Activated CD4-positive, CD25-positive, alpha-beta regulatory T cell treated with anti-CD3 and anti-CD28 coated beads, Interleukin-2, amount 50 U/mL, for 24 hours (primary cell): ENCODE results near the gene CFAP119.
A peak's percentile ranks its signal among the peaks of the same experiment; 100 is the strongest.
"Not testable (repeated sequence)": the region's sequence is repeated elsewhere in the genome, so short reads cannot be mapped to it uniquely, and the experiment has no call there.

Experiments used
- ATAC-seq, 2 donors: fragments of 150-1000 bp; cut with Tn5 transposase; one replicate each; pipeline ENCODE4 v1.10.0; 2021; ENCODE audit warnings: mild to moderate bottlenecking in 1 of 2, moderate library complexity in 1 of 2

CFAP119 gene

DNA sequence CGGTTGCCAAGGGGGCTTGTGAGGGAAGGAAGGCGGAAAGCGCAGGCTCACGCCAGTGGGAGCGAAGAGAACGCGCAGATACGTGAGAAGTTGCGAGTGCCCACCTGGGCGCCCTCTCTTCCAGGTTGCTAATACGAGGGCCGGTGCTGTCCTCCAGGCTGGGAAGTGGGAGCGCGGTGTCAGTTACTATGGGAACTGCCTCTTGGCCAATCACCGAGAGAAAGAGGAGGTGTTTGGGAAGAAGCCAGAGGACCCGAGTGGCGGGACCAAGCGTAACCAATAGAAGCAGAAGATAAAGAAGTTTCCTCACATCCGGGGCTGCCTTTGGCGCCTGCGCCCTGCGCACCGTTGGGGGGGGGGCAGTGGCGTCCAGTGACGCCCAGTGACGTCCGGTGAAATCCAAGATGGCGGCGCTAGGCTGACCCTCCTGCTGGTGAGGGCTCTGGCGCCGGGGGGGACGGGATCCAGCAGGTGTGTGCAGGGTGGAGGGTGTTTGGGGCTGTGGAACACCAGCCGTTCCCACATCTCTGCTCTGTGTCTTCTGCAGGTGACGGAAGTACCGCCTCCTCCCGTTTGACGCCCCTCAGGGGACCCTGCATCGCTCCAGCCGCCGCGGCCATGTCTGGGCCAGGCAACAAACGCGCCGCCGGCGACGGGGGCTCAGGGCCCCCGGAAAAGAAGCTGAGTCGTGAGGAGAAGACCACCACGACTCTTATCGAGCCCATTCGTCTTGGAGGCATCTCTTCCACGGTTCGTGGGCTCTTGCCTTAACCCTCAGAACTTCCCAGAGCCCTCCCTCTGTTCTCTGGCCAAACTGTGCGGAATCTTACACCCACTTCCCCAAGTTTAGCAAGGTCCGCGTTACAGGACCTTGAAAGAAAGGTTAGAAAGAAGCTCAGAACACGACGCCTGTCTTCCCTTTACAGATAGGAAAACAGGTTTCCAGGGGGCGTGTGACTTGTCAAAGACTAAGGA is at the start of gene CFAP119, which contains the start of gene RNF40:
Gene CFAP119 (minus strand): TSS at position 135 of the 975 bp plus-strand sequence. CDS start 314 bp downstream, outside the sequence.
Gene RNF40 (plus strand): TSS at position 395 of the 975 bp plus-strand sequence. CDS start 224 bp downstream, at position 619.
- ATAC-seq = peak; percentile 95

GRCh38 chr16:30809675-30810074 is 47.8 kb upstream of the CFAP119 start:
- not testable (repeated sequence) for ATAC-seq

DNA sequence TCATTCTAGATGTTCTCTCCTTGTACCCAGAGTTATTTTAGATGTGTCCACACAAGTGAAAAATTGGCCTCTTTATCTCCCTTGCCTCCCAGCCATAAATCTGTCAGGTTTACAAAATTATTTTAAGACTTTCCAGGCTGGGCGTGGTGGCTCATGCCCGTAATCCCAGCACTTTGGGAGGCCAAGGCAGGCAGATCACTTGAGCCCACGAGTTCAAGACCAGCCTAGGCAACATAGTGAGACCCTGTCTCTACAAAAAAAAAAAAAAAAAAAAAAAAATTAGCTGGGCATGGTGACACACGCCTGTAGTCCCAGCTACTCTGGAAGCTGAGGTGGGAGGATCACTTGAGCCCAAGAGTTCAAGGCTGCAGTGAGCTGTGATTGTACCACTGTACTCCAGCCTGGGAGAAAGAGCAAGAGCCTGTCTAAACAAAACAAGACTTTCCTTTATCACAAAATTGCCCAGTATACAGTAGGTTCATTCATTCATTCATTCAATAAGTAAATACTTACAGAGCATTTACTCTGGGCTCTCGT is 47.1 kb upstream of the CFAP119 start:
- ATAC-seq = not testable (repeated sequence)

GRCh38 chr16:30808146-30808545 is 46.3 kb upstream of the CFAP119 start:
- ATAC-seq = no peak

DNA sequence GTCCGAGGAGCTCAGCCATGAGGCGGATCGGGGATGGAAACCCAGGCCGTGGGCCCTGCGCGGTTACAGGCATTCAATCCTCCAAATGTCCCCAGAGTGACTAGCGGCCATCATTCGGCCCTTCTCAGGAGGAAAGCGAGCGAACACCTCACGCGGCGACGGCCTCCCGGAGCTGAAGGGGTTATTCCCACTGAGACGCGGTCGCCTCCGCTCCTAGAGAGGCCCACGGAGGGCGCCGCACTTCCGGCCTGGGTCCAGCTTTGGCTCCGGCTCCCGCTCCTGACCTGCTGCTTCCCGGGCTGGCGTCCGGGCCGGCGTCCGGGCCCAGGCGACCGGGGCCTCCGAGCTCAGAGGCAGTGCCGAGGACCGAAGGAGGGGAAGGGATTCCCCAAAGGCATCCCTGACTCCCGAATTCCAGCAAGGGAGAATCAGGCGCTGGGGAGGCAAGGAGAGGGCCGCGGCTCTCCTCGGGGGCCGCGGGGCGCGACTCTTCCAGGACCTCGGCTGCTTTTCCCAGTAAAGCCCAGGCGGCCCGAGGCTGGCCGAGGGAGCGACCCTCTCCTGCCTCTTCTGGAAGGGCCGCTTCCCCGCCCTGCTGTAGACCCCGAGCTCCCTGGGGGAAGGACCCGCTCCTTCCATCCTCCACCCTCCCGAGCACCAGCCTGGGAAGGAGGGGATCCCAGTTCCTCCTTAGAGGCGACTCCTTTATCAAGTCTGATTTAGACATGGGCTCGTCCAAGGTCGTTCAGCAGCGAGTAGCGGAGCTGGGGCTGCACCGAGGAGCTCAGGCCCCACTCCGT is 43.7 kb upstream of the CFAP119 start:
- peak; percentile 84 for ATAC-seq

- peak; percentile 15 to 36 for ATAC-seq
These were observed 43.2 kb upstream of the CFAP119 start for GRCh38 chr16:30805056-30805369.

GRCh38 chr16:30802936-30803335 is 41.1 kb upstream of the CFAP119 start:
- ATAC-seq = no peak

DNA sequence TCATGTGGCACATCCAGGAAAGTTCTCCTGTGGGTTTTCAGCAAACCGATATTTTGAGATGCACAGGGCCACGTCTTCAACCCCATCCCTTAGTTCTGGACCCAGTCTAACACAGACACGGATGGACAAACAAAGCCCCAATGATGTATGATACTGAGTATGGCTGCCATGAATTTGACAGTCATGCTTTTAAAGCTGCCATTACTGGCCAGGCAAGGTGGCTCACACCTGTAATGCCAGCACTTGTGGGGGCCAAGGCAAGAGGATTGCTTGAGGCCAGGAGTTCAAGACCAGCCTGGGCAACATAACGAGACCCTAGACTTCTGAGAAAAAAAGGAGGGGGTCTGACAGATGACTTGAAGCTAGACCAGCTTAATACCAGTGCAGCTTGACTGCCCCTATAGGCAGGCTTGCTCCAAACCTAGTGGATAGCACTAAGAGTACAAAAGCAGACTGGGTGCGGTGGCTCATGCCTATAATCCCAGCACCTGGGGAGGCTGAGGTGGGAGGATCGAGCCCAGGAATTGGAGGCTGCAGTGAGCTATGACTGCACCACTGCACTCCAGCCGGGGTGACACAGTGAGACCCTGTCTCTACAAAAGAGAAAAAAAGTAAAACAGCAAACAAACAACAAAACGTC is 35.9 kb upstream of the CFAP119 start:
- no peak for ATAC-seq

GRCh38 chr16:30794634-30795033 is 32.8 kb upstream of the CFAP119 start:
- no peak for ATAC-seq

DNA sequence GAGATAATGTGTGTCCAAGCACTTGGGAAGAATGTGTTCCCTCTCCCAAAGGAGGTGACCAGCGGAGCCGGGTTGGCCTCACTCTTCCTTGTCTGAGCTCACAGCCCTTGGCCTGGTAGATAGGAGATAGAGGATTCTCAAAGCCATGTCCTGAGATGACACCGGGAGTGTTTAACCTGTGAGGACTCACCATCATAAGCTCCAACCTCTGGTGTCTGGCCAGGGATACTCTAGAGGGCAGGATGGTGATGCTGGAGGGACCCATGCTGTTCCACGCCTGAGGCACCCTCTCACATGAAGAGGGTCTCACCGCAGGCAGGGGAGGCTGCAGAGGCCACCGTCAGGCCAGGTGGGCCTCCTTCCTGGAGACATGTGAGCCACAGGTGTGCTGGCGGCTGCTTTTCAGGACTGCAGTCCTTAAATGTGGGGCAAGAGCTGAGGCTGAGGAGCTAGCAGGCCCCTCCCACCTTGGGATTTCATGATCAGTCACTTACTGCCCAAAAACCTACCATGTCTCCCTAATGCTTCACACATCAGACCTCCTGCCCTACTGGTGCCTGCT is 31.7 kb upstream of the CFAP119 start:
- no peak for ATAC-seq

DNA sequence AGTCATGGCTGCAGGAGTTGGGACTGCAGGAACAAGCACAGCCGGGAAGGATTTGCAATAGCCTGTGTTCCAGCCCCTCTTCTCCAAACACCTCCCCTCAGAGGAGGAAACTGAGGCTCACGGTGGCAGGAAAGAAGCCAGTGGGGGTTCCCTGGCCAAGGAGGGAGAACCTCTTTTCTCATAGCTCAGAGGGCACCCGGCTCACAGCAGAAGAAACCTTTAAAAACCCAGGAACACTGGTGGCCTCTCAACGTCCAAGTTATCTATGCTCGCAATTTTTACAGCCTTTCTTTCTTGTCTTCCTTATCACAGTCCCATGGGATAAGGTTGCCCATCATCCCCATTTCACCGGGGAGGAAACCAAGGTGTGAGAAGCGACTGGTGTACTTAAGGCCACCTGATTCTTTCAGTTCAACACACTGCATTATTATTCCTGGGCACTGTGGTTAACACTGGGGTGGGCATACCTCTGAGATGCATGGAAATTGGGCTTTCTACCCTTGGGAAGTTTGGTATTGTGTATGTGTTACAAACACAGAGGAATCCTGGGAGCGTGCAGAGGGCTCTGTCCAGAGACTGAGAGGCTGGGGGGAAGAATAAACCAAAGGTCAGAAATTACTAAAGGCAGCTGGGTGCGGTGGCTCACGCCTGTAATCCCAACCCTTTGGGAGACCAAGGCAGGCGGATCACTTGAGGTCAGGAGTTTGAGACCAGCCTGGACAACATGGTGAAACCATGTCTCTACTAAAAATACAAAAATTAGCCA is 25.9 kb upstream of the CFAP119 start:
- ATAC-seq = no peak

GRCh38 chr16:30786936-30787612 is 25.2 kb upstream of the CFAP119 start, which contains the start of gene ZNF629:
ZNF629 (minus strand) TSS chr16:30787205; CDS start chr16:30784482, 2,723 bp downstream.
- ATAC-seq = peak; percentile 73 to 75

GRCh38 chr16:30786115-30786935 is 24.5 kb upstream of the CFAP119 start:
- ATAC-seq = peak; percentile 42 to 44

DNA sequence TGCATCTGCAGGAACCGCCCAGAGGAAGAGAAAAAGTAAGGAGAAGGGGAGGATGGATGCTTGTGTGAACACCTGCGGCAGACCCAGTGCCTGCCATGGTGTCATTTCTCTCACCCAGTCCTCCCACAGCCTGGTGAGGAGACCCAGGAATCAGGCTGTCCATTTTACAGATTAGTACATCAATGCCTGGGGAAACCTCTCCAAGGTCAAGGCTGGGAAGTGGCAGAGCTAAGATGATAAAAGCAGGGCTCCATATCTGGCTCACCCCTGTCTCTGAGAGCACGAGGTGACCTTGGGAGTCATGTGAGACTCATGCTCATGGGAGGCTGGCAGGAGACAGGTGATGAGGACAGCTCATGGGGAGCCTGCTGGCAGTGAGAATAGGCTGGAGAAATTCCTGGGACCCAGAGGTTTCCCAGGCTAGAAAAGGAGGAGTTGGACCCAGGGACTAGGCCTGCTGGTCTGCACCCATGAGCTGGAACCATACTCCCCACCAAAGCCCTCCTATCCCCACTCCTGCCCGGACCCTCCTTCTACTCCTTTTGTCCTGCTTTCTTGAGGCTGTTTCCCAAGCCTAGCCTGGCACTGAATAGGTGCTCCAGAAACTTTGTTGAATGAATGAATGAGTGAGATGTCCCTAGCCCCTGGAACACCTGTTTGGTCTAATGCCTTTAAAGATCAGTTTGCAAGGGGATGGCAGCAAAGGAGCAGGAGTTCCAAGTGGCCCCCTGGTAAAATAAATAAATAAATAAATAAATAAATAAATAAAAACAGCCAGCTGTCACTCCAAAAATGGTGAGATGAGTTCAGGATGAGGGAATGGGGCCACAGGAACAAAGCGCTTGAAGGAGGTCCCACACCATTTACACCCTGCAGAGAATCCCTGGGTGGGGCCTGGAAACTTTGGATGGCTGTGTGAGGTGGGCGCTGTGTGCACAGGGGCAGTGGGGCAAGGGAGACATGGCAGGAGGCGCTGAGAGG is 23.6 kb upstream of the CFAP119 start:
- ATAC-seq = no peak

GRCh38 chr16:30784215-30784614 is 22.4 kb upstream of the CFAP119 start:
- no peak for ATAC-seq

- ATAC-seq = no peak
These were observed 21.6 kb upstream of the CFAP119 start for GRCh38 chr16:30783280-30784109.

DNA sequence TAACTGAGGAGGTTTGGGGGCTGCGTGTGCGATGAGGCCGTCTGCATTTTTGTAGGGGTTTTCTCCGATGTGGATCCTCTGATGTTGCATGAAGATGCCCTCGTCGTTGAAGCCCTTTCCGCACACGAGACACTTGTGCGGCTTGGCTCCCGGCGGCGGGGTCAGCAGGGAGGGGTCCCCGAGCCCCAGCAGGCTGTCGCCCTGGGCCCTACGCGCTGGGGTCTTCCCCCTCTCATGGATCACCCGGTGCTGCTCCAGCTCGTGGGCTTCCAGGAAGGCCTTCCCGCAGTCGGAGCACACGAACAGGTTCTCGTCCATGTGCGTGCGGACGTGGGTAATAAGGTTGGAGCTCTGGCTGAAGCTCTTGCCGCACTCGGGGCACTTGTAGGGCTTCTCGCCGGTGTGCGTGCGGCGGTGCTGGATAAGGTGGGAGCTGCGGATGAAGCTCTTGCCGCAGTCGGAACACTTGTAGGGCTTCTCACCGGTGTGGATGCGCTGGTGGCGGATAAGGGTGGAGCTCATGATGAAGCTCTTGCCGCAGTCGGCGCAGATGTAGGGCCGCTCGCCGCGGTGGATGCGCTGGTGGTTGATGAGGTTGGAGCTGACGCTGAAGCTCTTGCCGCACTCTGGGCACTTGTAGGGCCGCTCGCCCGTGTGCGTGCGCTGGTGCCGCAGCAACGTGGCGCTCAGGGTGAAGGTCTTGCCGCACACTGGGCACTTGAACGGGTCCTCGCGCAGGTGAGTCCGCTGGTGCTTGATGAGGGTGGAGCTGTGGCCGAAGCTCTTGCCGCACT is 20.8 kb upstream of the CFAP119 start:
- ATAC-seq = no peak
